Measurements from ENCODE around the gene TRIM54. TPM values are rescaled to one million over a fixed set of nuclear protein-coding genes. Genes with fewer than 3 reads are reported as not detected.

TRIM54 gene
- total RNA-seq, 1 experiment from 2014 or later: 2.0 TPM

GRCh38 chr2:27236626-27237025 lies 45.6 kb upstream of the TRIM54 start:
- Histone ChIP-seq H3K9me3 (ENCODE audit: control insufficient read depth in 1 of 2, insufficient read depth in 1 of 2, low read depth in 1 of 2, low read length in 2 of 2) (no peaks in the 10 kb centered on the region), H3K36me3 (ENCODE audit: control insufficient read depth in 1 of 2, insufficient read depth in 2 of 2, low read length in 2 of 2) (peaks cover 65 to 93% of the 10 kb centered on the region in 2 experiments), H2AFZ (ENCODE audit: low read depth, low read length, poor library complexity, severe bottlenecking) (no peak overlapping the region), H4K20me1 (ENCODE audit: insufficient read depth) (no peaks in the 10 kb centered on the region), H3K4me2 (ENCODE audit: low read length) (no peak overlapping the region), H3K9me2 (ENCODE audit: insufficient read depth) (no peaks in the 10 kb centered on the region), H3K27me3 (ENCODE audit: insufficient read depth, low read length) (no peaks in the 10 kb centered on the region), H3K4me1 (ENCODE audit: control insufficient read depth in 1 of 2, insufficient read depth in 2 of 2, low read length in 2 of 2) (no peaks in the 10 kb centered on the region), H3K9ac (ENCODE audit: low read length) (no peak overlapping the region), H3K79me2 (ENCODE audit: insufficient read depth, low read length) (no peaks in the 10 kb centered on the region), H3K4me3 (replicated peaks in 1 of 2; ENCODE audit: low read depth in 1 of 2, low read length in 2 of 2) (no peak overlapping the region), H3K27ac (ENCODE audit: low read depth, low read length) (no peak overlapping the region)
- ATAC-seq (no peak), DNase-seq (ENCODE audit: low read depth, low spot score) (no peak)
- BruUV-seq (replicated peaks): no TSS peak
- POLR2A ChIA-PET: no interaction called here
- RAD21 ChIA-PET (ENCODE audit: low non-redundant PET in 1 of 2, low total read pairs in 2 of 2, uncharacterized antibody in 2 of 2, unreplicated experiment in 2 of 2): no interaction called here
- CTCF ChIA-PET: no interaction called here
- no peak for TF ChIP-seq EZH2phosphoT487 (IDR thresholded peaks at IDR 0.05; ENCODE audit: borderline replicate concordance)
- no peak for TF ChIP-seq JUND (IDR thresholded peaks at IDR 0.05)
- TF ChIP-seq EZH2 (IDR thresholded peaks at IDR 0.05): no peak
- no peak for TF ChIP-seq ZFX (IDR thresholded peaks at IDR 0.05)
- TF ChIP-seq POLR2A (IDR thresholded peaks at IDR 0.05; ENCODE audit: borderline replicate concordance, extremely low read depth, insufficient read depth, insufficient read length): no peak
- no peak for TF ChIP-seq CEBPB (IDR thresholded peaks at IDR 0.05; ENCODE audit: low read depth)
- TF ChIP-seq SIN3A (IDR thresholded peaks at IDR 0.05; ENCODE audit: low read depth): no peak
- TF ChIP-seq ATF3 (IDR thresholded peaks at IDR 0.05): no peak
- no peak for TF ChIP-seq CTCF (IDR thresholded peaks at IDR 0.05 in 2 of 3, conservative IDR thresholded peaks at IDR 0.05 in 1 of 3; ENCODE audit: borderline replicate concordance in 1 of 3, insufficient read depth in 1 of 3, low read depth in 2 of 3, low read length in 2 of 3)
- TF ChIP-seq SP1 (IDR thresholded peaks at IDR 0.05; ENCODE audit: low read depth): no peak
- TF ChIP-seq MAX (IDR thresholded peaks at IDR 0.05): no peak
- no peak for TF ChIP-seq TCF7L2 (IDR thresholded peaks at IDR 0.05; ENCODE audit: borderline replicate concordance, extremely low read depth, insufficient read depth, insufficient read length)
- no peak for TF ChIP-seq SRF (IDR thresholded peaks at IDR 0.05; ENCODE audit: low read depth)
- no peak for TF ChIP-seq ZNF274 (IDR thresholded peaks at IDR 0.05; ENCODE audit: low read depth, low read length)
- intact Hi-C loops (cut with micrococcal nuclease): no loop called here

Measured in HCT116 (cell line).